22Rv1 (cell line): ENCODE data around the gene OMD.

Experiments used
- CTCF ChIP-seq: fragments of 450-650 bp; IDR thresholded peaks from 2 replicates; pipeline ENCODE4 v1.5.1; 2017; ENCODE audit warnings: mild to moderate bottlenecking
- ZFX ChIP-seq: fragments of 450-650 bp; IDR thresholded peaks from 2 replicates; pipeline ENCODE4 v1.6.1; 2017; ENCODE audit warnings: antibody characterized with exemption, borderline replicate concordance

- no peak for TF ChIP-seq CTCF
- no peak for TF ChIP-seq ZFX
Measured at GRCh38 chr9:92444841-92445240, 20.6 kb upstream of the OMD start.
